Gastroesophageal sphincter (tissue), 3 donors: ENCODE data around the gene TBC1D5.

Experiments
- CTCF ChIP-seq, 4 experiments: fragments of 200-600 bp in 2 of 4; fragments of 450-650 bp in 2 of 4; sonication (generic) in 1 of 4; IDR thresholded peaks; one replicate each; pipeline ENCODE4 v1.5.1; 2017 to 2019; ENCODE audit warnings: antibody characterized with exemption in 4 of 4, mild to moderate bottlenecking in 2 of 4, moderate library complexity in 2 of 4
- EP300 ChIP-seq: sonication (generic); formaldehyde crosslinking; IDR thresholded peaks from one replicate; pipeline ENCODE4 v1.6.1; 2017; ENCODE audit warnings: antibody characterized with exemption, mild to moderate bottlenecking
- POLR2A ChIP-seq, 2 donors: fragments of 450-650 bp; IDR thresholded peaks; one replicate each; pipeline ENCODE4 v1.6.1; 2017; ENCODE audit warnings: antibody characterized with exemption in 2 of 2, mild to moderate bottlenecking in 2 of 2, moderate library complexity in 1 of 2

- TF ChIP-seq CTCF (IDR thresholded peaks at IDR 0.05) (no peak), POLR2A (IDR thresholded peaks at IDR 0.05) (no peak), EP300 (no peak)
These were observed 232.2 kb downstream of the TBC1D5 start for GRCh38 chr3:17510265-17510664.
